ENCODE results near the gene PCDHGB5. TPM values are rescaled to one million over a fixed set of nuclear protein-coding genes. Genes with fewer than 3 reads are reported as not detected.
A peak's percentile ranks its signal among the peaks of the same experiment; 100 is the strongest.

PCDHGB5 gene
- polyA plus RNA-seq, 1 donor from 2014 or later, result 0.17 TPM

DNA sequence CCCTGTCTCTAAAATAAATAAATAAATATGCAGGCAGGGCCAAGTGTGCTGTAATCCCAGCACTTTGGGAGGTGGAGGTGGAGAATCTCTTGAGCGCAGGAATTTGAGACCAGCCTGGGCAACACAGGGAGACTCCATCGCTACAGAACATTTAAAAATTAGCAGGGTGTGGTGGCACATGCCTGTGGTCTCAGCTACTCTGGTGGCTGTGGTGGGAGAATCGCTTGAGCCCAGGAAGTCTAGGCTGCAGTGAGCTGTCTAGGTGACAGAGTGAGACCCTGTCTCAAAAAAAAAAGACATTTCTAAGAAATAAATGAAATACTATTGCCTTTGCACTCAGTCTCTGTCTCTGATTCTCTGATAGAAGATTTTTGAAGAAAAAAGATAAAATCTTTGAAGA lies 13.8 kb downstream of the PCDHGB5 start:
- Histone ChIP-seq H4K20me1 (ENCODE audit: insufficient read depth) (no peaks in the 10 kb centered on the region), H3K27me3 (ENCODE audit: insufficient read depth, low read depth, low read length) (no peaks in the 10 kb centered on the region), H2AFZ (ENCODE audit: low read depth, low read length) (no peak overlapping the region), H3K9me2 (ENCODE audit: insufficient read depth, low read length) (no peaks in the 10 kb centered on the region), H3K4me2 (ENCODE audit: low read length) (peak overlapping the region; percentile 44), H3K4me3 (ENCODE audit: low read length) (peak overlapping the region; percentile 66), H3K79me2 (replicated peaks; ENCODE audit: insufficient read depth, low read length) (peaks cover 53% of the 10 kb centered on the region), H3F3A (ENCODE audit: insufficient read depth, low read length, poor library complexity, severe bottlenecking) (peaks cover 9% of the 10 kb centered on the region), H3K9me3 (ENCODE audit: low read length) (peaks cover 66% of the 10 kb centered on the region), H3K9ac (ENCODE audit: low read length) (no peak overlapping the region), H3K27ac (ENCODE audit: low read length) (no peak overlapping the region), H3K36me3 (ENCODE audit: insufficient read depth, low read length) (peaks cover 67% of the 10 kb centered on the region)
- TF ChIP-seq SMC3 (conservative IDR thresholded peaks at IDR 0.05; ENCODE audit: poor library complexity) (no peak), CTCF (IDR thresholded peaks at IDR 0.05; ENCODE audit: poor library complexity, severe bottlenecking) (no peak), POLR2AphosphoS5 (IDR thresholded peaks at IDR 0.05) (no peak), EP300 (conservative IDR thresholded peaks at IDR 0.05; ENCODE audit: poor library complexity, severe bottlenecking) (no peak), RAD21 (conservative IDR thresholded peaks at IDR 0.05) (no peak), EZH2 (IDR thresholded peaks at IDR 0.05; ENCODE audit: borderline replicate concordance, insufficient read depth, low read length, poor library complexity, severe bottlenecking) (no peak), MXI1 (conservative IDR thresholded peaks at IDR 0.05; ENCODE audit: poor library complexity, severe bottlenecking) (no peak), TAF1 (IDR thresholded peaks at IDR 0.05; ENCODE audit: low read depth) (no peak)
- TF ChIP-seq, protein P1, sequence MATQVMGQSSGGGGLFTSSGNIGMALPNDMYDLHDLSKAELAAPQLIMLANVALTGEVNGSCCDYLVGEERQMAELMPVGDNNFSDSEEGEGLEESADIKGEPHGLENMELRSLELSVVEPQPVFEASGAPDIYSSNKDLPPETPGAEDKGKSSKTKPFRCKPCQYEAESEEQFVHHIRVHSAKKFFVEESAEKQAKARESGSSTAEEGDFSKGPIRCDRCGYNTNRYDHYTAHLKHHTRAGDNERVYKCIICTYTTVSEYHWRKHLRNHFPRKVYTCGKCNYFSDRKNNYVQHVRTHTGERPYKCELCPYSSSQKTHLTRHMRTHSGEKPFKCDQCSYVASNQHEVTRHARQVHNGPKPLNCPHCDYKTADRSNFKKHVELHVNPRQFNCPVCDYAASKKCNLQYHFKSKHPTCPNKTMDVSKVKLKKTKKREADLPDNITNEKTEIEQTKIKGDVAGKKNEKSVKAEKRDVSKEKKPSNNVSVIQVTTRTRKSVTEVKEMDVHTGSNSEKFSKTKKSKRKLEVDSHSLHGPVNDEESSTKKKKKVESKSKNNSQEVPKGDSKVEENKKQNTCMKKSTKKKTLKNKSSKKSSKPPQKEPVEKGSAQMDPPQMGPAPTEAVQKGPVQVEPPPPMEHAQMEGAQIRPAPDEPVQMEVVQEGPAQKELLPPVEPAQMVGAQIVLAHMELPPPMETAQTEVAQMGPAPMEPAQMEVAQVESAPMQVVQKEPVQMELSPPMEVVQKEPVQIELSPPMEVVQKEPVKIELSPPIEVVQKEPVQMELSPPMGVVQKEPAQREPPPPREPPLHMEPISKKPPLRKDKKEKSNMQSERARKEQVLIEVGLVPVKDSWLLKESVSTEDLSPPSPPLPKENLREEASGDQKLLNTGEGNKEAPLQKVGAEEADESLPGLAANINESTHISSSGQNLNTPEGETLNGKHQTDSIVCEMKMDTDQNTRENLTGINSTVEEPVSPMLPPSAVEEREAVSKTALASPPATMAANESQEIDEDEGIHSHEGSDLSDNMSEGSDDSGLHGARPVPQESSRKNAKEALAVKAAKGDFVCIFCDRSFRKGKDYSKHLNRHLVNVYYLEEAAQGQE (IDR thresholded peaks at IDR 0.05; ENCODE audit: borderline replicate concordance), result no peak

DNA sequence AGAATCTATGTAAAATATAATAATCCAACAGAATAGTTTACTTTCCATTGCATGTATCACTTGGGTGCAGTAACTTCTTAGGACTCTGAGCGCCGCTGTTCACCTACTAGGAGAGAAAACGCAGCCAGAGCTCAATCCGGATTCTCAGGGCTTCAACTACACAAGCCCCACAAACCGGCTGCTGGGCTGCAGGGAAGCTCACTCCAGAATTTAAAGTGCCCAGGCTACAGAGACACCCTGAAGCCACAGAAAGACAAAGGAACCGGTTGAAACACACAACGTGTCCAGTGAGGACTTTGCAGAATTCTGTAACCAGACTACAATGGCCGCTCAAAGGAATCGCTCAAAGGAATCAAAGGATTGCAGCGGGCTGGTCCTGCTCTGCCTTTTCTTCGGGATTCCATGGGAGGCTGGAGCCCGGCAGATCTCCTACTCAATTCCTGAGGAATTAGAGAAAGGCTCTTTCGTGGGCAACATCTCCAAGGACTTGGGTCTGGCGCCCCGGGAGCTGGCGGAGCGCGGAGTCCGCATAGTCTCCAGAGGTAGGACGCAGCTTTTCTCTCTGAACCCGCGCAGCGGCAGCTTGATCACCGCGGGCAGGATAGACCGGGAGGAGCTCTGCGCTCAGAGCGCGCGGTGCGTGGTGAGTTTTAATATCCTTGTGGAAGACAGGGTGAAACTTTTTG lies 15.2 kb downstream of the PCDHGB5 start, which contains the start of gene PCDHGA10:
Gene PCDHGA10, plus strand, starts transcription at position 134 of the 686 bp plus-strand sequence. Its CDS starts 189 bp downstream, at position 323.
- Histone ChIP-seq H3F3A (ENCODE audit: insufficient read depth, low read length, poor library complexity, severe bottlenecking) (peaks cover 5% of the 10 kb centered on the region), H4K20me1 (ENCODE audit: insufficient read depth) (no peaks in the 10 kb centered on the region), H3K36me3 (ENCODE audit: insufficient read depth, low read length) (peaks cover 76% of the 10 kb centered on the region), H3K9ac (ENCODE audit: low read length) (peak within 1 kb of the TSS; percentile 25), H3K4me3 (ENCODE audit: low read length) (peak within 1 kb of the TSS; percentile 66), H3K4me2 (ENCODE audit: low read length) (no peak within 1 kb of the TSS), H3K27ac (ENCODE audit: low read length) (peak within 1 kb of the TSS; percentile 45), H3K27me3 (ENCODE audit: insufficient read depth, low read depth, low read length) (no peaks in the 10 kb centered on the region), H3K9me3 (ENCODE audit: low read length) (peaks cover 76% of the 10 kb centered on the region), H3K79me2 (replicated peaks; ENCODE audit: insufficient read depth, low read length) (peaks cover 60% of the 10 kb centered on the region), H3K9me2 (ENCODE audit: insufficient read depth, low read length) (no peaks in the 10 kb centered on the region), H2AFZ (ENCODE audit: low read depth, low read length) (no peak within 1 kb of the TSS)
- TF ChIP-seq TAF1 (IDR thresholded peaks at IDR 0.05; ENCODE audit: low read depth) (no peak), RAD21 (conservative IDR thresholded peaks at IDR 0.05) (peak; percentile 56), POLR2AphosphoS5 (IDR thresholded peaks at IDR 0.05) (no peak), MXI1 (conservative IDR thresholded peaks at IDR 0.05; ENCODE audit: poor library complexity, severe bottlenecking) (no peak), EZH2 (IDR thresholded peaks at IDR 0.05; ENCODE audit: borderline replicate concordance, insufficient read depth, low read length, poor library complexity, severe bottlenecking) (no peak), SMC3 (conservative IDR thresholded peaks at IDR 0.05; ENCODE audit: poor library complexity) (peak; percentile 46), CTCF (IDR thresholded peaks at IDR 0.05; ENCODE audit: poor library complexity, severe bottlenecking) (peak; percentile 52), EP300 (conservative IDR thresholded peaks at IDR 0.05; ENCODE audit: poor library complexity, severe bottlenecking) (no peak)
- TF ChIP-seq, protein P1 (IDR thresholded peaks at IDR 0.05; ENCODE audit: borderline replicate concordance), result no peak

Measured in neural cell (in vitro differentiated cells).